Activated T-cell treated with anti-CD3 and anti-CD28 coated beads for 48 hours (primary cell): ENCODE data around the gene RER1.
"Not testable (repeated sequence)": the region's sequence is repeated elsewhere in the genome, so short reads cannot be mapped to it uniquely, and the experiment has no call there.

Experiments
- DNase-seq: peaks from one replicate; pipeline ENCODE4 v3.0.0-alpha.2; 2020; ENCODE audit warnings: low read depth

Gene RER1

DNA sequence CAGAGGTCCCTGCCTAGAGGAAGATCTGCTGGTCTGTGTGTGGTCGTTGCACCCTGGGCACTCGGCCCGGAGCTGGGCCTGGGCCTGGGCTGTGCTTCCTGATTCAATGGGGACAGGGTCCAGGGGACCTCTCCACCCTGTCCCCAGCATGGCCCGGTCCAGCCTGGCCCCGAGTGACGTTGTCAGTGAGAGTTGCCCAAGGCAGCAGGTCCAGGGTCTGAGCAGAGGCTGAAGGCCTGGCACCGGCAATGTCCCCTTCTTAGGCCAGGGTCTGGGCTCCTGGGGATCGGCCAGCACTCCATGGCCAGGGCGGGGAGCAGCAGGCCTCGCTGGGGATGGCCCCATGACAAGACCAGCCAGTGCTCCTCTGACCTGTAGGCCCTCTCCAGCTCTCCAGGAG lies 36.3 kb downstream of the RER1 start:
- DNase-seq, result no peak

- no peak for DNase-seq
Observed at GRCh38 chr1:2428490-2428889, 36.8 kb downstream of the RER1 start.

- DNase-seq, result peak; percentile 27
Observed at GRCh38 chr1:2429780-2430591, 38.3 kb downstream of the RER1 start.

GRCh38 chr1:2430592-2430973 lies 38.9 kb downstream of the RER1 start:
- no peak for DNase-seq

GRCh38 chr1:2431103-2431502 lies 39.5 kb downstream of the RER1 start:
- DNase-seq, result no peak

GRCh38 chr1:2431518-2431917 lies 39.9 kb downstream of the RER1 start:
- DNase-seq, result no peak

GRCh38 chr1:2432441-2432844 lies 40.8 kb downstream of the RER1 start:
- no peak for DNase-seq

- DNase-seq, result no peak
Observed at GRCh38 chr1:2433196-2433595, 41.6 kb downstream of the RER1 start.

DNA sequence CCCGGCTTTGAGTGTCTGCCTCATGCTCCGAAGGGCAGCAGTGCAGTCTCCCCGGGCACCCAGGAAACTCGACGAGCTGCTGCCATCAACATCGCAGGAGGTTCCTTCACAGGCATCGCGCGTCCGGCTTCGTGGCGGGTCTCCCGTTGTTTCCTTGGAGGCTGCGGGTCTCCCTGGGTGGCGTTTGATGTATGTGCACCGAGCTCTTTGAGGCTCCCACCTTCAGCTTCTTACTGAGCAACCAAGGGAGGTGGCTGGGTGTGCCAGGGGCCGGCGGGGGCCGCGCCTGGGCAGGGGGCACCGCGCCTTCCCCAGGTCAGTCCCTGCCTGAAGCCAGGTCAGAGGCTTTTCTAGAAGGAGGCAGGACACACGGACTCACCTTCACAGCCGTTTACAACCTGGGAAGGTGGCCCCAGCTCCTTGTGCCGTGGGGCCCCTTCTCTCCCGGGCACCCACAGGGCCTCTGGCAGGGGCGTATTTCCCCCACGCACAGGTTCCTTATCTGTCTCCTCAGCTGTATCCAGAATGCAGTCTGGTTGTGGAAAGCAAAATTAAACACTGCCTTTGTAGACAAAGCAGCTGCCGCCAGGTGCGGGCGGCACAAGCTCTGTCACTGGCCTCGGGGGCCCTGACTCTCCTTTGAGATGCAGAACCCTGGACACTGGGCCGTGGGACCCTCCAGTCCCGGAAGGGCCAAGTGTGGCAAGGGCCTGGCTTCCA lies 42.5 kb downstream of the RER1 start:
- DNase-seq, result no peak

GRCh38 chr1:2435091-2435490 lies 43.5 kb downstream of the RER1 start:
- no peak for DNase-seq

GRCh38 chr1:2435746-2436355 lies 44.2 kb downstream of the RER1 start:
- DNase-seq, result no peak

- DNase-seq, result no peak
Observed at GRCh38 chr1:2436876-2437275, 45.2 kb downstream of the RER1 start.

- DNase-seq, result no peak
Observed at GRCh38 chr1:2437617-2438016, 46.0 kb downstream of the RER1 start.

- no peak for DNase-seq
Observed at GRCh38 chr1:2438038-2438437, 46.4 kb downstream of the RER1 start.

- no peak for DNase-seq
Observed at GRCh38 chr1:2438641-2439040, 47.0 kb downstream of the RER1 start.

GRCh38 chr1:2439369-2439768 lies 47.7 kb downstream of the RER1 start:
- DNase-seq, result no peak

DNA sequence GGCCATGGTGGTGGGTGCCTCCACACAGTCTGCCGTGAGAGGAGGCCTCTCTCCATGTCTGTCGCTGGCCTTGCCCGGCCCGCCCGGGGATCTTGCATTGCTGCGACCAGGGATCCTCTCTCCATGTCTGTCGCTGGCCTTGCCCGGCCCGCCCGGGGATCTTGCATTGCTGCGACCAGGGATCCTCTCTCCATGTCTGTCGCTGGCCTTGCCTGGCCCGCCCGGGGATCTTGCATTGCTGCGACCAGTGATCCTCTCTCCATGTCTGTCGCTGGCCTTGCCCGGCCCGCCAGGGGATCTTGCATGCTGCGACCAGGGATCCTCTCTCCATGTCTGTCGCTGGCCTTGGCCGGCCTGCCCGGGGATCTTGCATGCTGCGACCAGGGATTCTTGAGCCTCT lies 48.7 kb downstream of the RER1 start:
- not testable (repeated sequence) for DNase-seq

DNA sequence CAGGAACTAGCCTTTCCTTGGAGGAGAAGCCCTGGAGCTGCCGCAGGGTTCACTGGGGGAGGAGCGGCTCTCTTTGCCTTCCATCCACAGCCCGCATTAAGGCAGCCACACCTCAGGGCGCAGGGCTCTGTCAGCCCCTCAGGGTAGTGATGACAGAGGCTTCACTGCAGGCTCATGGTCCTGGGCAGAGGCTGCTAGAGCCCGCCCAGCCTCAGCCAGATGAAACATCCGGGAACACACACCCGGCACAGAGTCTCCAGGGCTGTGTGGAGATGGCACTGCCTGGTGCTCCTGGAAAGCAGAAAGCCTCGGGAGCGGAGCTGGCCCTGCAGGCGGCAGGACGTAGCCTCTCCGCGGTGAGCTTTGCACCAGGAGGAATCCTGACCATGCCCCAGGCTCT lies 50.1 kb downstream of the RER1 start:
- no peak for DNase-seq

GRCh38 chr1:2442661-2443060 lies 51.0 kb downstream of the RER1 start:
- no peak for DNase-seq

DNA sequence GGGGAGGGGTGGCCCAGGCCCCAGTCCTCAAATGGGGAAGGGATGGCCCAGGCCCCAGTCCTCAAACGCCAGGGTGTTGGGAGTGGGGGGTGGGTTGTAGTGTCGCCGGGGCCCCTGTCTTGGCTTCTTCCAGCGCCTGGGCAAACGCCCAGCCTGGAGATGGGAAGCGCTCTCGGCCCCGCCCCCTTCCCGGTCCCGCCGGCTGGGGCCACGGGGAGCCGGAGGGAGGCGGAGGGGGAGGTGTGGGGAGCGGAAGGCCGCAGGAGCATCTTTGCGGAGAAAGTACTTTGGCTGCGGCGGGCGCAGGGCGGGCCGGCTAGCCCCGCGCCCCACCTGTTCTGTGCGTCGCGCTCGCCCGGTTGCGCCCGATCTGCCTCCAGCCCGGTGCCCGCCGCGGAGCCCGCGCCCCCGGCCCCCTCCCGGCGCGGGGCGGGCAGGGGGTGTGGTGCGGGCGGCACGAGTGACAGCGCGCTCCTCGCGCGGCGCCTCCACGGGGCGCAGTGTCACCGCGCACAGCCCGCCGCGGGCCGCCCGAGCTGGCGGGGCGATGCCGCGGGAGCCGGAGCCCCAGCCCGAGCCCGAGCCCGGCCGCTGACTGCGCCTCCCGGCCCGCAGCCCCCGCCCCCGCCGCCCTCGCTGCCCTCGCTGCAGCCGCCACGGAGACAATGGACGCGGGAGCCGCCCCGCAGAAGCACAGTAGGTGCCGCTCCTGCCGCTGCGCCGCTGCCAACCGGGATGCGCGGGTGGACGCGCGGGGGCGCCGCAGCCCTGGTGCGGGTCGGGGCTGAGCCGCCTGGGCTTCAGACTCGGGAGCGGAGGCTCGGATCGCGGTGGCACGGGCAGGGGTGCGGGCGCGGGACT lies 51.9 kb downstream of the RER1 start:
- DNase-seq, result peak; percentile 23

DNA sequence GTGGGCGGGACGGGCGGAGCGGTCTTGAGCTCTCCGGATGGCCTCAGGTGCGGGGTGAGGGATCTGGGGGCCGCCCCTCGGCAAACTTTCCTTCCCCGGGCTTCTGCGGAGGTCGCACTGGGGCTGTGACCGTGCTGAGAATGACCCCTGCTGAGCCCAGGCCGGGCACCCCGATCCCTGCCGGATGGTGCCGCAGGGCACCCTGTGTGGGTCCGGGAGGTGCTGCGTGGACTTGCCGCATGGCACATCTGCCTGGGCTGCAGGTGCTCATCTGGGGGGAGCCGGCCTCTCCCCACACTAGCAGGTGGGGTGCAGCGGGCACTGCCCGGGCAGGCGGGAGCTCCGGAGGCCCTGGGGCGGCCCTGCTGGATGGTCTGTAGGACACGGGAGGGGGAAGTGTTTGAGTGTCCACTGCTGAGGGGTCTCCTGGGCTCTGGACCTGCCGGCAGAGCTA lies 52.5 kb downstream of the RER1 start:
- no peak for DNase-seq

DNA sequence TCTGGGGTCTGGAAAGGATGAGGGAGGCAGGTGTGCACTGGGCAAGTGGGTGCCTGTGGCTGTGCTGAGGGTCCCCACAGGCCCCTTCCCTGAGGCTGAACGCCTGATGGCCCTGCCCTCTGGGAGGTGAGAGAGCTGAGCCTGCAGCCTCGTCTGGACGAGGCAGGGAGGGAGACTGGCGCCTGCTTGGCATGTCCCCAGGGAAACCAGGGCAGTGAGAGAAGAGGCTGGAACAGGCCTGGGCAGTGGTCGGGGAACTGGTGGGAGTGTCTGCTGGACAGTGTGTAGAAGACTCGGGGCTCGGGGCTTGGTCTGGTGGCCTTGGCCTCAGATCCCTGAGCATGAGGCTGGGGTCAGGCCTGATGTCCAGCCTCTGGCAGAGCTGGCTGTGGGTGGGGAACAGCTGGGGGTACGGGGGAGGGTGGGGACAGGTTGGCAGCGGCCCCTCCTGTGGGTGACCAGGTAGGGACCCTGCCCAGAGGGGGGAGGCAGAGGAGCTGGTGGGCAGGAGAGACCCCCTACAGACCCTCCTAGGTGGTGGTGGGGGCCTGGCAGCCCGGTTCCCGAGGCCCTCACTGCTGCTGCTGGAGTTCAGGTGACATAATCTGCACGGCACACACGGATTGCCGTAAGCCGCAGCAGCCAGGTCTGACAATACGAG lies 53.7 kb downstream of the RER1 start:
- no peak for DNase-seq
